IPS-NIHi7 (cell line): ENCODE measurements around the gene EFNA5.

ENCODE experiments used
- DNase-seq: peaks from one replicate; pipeline ENCODE4 v3.0.0; 2012; ENCODE audit warnings: mixed read lengths; ENCODE audit errors: extremely low spot score

Gene EFNA5

DNA sequence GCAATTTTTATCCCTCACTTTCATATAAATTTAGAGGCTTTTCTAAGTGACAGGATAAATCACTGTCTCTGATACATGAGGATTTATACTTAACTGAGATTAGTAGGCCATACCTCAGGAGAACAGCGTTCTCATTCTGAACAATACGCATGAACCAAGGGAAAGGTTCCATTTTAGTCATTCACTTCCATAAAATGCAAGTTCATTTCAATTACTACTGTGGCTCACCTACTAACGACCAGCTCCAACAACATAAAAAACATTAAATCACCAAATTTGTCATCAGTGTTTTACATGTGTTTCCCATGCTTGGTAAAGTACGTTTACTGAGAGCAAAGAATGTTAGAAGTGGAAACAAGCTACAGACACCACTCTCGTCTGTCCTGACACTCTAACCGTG lies 67.4 kb downstream of the EFNA5 start:
- no peak for DNase-seq

DNA sequence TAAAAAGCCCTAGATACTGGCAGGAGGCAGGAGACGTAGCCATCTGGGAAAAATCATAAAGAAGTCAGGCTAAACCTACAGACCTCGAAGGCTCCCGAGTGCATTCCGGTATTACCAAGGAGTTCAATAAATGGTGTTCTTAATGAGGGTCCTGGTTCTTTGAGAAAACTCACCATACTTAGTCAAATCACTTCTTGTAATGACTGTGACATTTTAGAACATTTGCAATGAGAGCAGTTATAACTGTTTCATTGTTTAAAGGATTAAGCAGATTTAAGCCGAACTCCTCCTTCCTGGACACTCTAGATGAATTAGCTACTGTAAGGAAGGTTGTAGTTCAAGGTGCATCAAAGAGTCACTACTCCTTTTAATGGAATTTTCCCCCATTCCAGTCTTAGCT lies 67.8 kb downstream of the EFNA5 start:
- no peak for DNase-seq

DNA sequence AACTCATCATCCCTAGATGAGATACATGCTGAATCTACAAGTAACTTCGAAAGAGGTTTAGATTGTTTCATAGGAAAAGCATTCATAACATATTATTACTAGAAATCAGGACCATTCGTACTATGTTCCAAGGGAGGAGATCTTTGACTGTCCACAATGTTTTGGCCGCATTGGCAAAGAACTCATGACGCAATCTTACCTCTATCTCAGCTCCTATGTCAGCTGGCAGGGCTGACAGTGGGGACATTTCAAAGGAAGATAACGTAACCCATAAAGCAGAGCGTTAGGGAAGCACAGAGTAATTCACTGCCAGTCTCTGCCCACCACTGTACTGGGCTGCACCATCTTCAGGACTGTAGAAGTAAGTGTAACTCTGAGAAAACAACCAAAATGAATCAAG lies 69.7 kb downstream of the EFNA5 start:
- DNase-seq = no peak

DNA sequence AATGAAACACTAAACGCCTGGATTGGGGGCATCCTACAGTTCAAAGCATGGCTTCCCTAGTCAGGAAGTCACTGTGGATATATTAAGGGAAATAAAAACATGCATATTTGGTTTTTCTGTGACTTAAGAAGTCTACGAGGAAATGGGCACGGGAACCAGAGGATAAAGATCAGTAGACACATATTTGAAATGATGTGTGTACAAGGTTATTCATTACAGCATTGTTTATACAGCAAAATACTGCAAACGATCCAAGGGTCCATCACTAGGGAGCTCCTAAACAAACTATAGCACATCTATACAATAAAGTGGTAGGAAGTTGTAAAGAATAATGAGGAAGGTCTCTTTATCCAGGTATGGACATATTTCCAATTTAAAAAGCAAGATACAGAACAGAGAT lies 71.8 kb downstream of the EFNA5 start:
- DNase-seq = no peak

DNA sequence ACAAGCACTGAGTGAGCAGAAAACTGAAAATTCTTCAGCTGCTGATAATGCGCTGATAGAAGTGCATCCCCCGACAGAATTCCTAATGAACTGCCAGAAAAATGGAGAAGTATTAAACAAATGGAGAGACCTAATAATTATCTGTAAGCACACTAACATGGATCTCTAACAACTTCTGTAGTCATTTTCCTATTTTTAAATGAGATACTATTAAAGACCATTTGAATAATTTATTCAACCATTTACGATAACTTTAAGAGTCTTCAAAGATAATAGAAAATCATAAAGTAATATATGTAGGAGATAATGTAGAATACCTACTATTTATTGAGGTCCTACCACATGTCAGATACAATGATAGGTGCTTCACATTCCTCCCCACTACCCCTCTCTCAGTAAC lies 72.9 kb downstream of the EFNA5 start:
- DNase-seq = no peak

DNA sequence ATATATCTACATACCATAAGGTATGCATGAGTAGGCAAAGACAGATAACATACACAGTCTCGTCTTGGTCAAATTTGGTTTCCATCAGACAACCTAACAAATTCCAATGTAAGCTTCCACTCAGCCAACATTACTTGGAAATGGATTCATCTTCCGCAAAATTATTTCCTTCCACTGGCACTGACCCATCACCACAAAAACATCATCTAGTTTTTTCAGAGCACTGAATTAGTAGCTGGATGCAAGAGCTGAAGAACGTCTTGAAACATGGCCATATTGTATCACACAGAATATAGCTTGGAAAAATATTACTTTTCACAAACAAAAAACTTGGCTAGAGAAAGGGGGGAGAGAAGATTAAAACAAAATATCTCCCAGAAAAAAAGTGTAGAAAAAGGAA lies 73.5 kb downstream of the EFNA5 start:
- no peak for DNase-seq

DNA sequence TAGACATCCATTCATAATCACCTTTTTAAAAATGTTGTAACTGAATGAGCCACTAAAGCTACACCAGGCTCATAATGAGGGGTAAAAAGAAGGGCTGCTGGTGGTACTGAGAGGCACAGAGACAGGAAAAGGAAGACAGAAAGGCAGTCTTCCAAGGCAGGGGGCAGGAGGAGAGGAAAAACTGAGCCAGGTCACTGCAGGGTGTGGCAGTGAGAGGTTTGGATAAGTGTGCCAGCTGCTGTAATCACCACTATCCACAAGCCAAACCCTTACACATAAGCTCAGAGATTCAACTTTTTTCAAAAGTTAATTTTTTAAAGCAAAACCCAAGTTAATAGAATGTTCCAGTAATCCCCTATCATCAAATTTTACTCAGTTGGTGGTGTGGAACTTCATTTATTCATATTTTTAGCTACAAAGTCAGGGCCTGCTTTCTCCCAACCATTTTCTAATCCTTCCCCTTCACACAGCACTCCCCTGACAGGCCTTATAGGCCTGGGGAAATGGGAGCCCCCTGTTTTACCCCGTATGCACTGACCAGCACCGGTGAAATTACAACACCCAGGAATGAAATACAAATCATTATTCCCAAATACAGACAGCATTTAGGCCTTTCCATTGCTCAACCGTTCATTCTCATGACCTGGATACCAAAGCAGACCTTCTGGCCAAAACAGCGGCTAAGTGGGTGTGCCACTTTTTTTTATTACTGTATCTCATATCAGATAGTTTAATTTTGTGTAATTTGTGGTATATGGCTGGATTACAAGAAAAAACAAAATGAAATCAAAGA lies 76.3 kb downstream of the EFNA5 start:
- no peak for DNase-seq

DNA sequence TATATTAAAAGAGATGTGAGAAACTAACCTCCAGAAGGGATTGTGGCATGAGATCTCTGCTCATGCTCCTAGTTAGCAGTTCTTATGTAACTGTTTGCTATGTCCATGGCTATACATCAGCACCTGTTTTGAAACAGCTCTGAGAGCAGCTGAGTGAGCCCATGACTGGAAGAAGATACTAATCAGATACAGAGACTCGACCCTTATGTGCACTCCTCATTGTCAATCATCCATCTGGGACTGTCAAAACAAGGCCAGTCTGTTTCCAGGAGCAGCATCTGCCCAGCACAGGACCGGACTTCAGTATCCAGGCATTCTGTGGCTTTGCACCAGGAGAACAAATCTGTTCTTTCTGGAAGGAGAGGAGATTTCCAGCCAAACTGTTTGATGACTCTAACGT lies 77.7 kb downstream of the EFNA5 start:
- no peak for DNase-seq

DNA sequence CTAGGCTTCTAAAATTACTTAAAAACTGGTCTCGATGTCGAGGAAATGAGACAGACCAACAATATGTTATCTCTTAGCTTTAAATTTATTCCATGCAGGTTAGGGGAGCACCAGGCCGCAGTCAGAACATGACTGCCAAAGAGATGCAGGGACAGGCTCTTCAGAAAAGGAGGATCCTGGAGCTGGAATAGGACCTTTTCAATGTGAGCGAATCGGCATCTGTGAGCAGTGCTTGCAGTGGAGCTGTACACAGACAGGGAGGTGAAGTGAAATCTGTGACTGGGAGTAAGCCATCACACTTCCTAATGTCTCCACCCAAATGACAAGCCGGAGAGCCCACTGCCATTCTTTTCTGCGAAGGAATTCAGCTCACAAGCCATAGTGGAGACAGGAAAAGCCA lies 78.2 kb downstream of the EFNA5 start:
- no peak for DNase-seq

DNA sequence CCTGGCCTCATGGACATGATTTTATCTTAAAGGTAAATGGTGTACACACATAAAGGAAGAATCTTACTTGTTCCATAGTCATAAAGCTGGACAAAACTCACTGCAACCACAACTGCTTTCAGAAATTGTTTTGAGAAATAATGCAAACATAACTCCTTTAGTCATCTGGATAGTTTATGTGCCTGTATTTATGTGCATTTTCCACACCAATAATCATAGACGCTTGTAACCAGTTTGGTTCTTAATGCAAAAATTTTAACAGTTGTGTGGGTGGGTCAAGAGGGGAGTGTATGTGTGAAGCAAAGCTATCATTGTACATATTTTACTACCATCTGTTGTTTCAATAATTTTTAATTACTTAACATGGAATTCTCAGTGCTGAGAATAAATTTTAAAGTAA lies 80.1 kb downstream of the EFNA5 start:
- no peak for DNase-seq

DNA sequence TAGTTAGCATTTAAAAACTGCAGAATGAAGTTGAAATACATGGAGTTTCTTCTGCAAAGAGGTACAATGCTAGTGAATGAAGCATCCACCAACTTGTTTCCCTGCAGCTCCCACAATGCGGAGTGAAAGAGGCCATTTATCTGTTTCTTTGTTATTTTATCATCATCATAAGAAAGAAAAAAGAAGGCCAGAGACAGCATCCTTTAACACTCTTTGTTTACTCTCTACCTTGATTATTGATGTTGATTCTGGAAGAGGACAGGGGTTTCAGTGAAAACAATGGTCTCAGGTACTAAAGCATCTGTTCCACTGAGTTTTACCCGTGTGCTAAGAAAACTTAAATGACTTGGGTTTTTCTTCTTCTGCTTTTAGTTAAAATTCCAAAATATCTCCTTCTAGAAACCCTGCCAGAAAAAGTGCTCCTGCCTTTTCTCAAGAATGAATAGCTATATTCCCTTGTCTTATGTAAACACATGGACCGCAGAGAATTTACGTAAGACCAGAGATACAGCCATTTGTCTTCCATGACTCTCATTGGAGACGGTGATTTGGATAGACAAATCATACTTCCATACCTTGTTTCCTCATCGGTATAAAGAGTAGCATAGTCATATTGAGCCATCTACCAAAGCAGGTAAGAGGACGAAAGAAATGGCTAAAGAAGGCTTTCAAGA lies 81.1 kb downstream of the EFNA5 start:
- no peak for DNase-seq

DNA sequence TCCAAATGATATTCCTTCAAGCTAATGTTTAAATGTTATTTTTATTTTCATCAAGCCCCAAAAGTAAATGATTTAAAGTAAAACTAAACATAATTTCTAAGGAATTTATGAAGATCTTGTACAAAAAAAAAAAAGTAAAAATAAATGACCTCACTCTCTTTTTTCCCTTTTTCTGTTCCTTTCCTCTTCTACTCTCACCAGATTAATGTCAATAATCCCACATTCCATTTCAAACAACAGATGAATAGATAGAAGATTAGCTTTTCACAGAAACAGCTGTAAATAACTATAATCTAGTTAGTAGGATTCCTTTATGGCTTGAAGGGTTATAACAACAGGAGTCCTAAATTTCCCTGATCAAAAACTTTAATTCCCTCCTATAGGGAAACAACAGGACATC lies 88.1 kb downstream of the EFNA5 start:
- no peak for DNase-seq

DNA sequence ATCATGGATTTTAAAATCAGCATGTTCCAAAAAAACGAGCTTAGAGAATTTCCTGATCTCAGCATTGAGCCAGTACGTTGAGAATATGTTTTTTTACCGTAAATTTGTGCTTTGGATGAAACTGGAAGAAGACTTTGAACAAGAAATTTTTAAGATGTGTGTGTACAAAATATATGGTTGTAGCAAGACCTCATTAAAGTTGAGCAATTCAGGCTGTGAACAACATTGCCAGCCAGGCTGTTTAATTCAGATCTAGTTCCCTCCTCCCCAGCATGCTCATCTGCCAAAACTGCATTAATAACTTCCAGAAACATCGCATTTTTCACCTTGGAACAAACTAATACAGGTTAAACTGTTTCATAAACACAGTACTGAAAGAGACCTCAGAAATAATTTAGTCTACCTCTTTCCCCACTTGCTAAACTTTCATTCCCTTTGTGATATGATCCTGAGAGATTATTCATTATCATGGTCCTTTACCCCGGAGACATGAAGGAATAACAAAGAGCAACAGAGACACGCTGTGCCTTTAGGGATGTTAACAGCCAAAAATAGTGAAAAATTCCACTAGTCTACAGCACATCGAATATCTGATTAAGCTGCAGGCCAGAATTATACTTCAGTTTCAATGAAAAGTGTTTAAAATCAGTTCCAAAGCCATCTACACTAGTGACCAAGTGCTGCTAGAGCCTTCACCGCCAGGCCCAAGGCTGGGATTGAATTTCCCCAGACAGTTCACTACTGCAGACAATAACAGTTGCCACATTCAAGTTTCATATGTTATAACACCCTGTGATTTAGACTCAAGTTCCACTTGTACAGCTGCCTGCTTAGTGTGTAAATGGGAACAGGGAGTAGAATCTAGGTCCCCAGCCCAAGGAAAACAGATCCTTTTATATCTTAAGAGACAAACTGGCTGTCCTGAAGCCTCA lies 89.6 kb downstream of the EFNA5 start:
- DNase-seq = no peak

DNA sequence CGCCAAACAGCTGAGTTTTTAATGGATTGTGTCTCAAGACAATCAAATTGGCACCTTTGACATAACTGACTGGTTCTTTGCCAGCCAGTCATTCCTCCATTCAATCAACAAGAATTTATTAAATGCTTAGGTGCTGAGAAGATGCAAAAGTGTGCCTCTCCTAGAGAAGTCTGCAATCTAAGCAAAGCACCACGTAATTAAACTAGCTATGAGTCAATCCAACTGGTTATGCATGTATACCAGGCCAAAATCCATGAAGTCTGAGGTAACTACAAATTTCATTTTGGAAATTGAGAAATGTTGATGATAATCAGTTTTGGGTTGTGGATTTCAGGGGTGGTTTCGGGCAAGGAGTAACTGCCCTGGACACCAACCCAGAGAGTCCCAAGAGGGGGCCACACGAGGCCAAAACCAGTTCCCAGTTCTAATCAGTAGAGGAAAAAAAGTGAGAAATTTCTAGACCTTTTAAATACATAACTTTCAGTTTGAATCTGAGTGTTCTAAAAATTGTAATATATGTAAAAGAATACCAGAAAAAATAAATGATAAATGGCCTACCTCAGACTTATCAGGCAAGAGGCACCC lies 92.6 kb downstream of the EFNA5 start:
- DNase-seq = no peak

DNA sequence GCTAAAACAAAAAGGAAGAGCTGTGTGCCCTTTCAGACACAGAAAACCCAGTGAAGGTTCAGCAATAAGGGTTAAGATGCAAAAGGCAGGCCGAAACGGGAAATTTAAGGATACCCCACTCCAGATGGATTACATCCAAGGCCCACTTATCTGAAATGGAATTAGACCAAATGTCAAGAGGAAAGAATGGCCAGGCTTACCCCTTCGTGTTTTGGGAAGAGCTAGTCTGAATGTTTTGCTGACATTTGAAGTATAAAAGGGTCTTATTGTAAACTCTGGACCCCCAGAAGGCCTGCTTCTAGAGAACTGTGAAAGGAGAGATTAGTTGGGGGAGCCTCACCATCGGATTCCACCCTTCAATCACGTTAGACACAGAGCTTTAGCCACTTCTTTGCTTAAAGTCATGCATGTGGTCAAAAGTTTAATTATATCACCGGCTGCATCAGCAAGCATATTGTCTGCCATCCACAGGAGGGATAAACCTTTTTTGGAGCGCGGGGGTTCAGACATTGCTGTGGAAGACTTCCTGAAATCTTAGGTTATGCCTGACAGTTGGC lies 93.3 kb downstream of the EFNA5 start:
- DNase-seq = no peak

DNA sequence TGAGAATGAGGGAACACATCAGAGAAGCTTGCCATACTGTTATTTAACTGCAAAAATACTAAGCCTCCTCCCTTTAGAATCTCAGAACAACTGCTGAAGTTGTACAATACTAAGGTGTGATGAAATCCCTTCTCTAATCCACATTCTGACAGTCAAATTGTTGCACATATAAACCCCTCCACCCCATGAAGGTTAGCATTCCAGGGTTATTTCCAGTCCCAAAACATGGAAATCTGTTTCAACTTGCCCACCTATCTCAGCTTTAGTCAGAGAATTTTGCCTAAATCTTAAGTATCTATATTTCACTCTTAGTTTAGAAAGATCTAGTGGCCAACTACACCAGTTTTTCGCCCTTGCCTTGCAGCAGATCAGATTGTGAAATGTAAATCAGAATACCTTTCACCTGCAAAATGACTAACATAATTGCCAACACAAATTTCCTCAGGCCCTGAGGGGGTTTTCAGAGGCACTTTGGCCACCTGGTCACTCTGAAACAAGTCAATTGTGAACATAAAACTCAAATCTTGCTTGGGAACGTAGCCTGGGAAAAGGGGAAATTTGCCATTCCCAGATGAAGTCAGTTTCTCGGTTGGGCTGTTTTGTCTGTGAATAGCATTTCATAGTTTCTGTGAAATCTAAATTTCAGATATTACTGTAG lies 93.9 kb downstream of the EFNA5 start:
- no peak for DNase-seq

DNA sequence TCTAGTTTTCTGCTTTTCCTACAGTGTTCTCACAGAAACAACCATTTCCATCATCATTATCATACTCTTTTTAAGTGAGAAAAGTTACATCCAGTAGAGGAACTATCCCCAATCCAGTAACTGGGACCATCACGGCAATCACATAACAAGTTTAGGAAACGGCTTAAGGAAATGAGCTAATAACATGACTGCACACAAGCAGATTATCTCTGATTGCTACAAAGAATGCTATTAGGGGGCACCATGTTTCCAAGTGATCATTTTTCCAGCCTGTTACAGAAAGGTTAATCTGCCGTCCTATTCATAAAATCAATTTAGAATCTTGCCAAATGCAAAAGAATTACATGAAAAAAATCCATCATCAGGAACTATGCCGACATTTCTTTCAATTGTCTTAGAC lies 94.6 kb downstream of the EFNA5 start:
- DNase-seq = no peak

DNA sequence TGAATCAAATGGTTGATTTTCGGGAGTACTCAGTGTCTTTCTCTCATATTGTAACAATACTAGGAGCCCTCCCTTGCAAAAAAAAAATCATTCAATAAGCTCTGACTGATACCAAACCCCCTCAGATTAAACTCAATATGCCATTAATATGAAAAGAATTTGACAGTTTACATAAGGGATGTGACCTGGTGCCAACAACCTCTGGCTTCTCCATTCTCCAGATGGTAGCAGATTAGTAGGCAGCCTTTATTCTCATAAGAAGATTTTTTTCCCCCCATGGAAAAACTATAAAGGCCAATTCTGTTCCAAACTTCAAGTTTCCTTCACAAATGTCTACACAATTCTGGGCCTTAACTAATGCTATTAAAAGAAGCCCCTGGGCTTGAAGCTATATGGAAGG lies 96.5 kb downstream of the EFNA5 start:
- DNase-seq = no peak

DNA sequence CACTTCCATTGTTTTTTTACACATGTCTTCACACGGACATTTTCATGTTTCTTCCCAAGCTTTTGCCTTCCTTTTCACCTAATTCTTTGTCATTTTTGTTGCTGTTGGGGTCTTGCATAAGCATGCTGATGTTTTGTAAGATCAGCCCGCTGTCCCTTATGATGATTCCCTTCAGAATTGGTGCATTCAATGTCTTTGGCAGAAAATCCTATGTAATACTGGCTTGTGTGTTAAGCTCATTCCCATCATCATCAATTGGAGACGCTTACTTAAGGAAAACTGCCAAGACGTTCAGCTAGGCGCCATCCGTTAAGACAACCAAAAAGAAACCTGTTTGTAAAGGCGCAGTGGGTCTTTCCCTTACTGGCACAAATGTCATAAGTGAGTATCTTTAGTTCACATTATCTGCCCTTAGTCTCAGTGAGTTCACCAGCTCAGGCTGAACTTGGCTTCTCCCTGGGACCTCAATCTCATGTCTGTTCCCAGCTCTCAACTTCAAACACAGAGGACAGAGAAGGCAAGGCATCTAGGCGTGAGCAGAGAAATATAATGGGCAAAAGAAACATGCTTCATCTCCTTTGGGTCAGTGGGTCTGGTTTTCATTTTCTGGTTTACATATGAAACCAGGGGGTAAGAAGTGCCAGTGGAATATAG lies 97.9 kb downstream of the EFNA5 start:
- DNase-seq = no peak

DNA sequence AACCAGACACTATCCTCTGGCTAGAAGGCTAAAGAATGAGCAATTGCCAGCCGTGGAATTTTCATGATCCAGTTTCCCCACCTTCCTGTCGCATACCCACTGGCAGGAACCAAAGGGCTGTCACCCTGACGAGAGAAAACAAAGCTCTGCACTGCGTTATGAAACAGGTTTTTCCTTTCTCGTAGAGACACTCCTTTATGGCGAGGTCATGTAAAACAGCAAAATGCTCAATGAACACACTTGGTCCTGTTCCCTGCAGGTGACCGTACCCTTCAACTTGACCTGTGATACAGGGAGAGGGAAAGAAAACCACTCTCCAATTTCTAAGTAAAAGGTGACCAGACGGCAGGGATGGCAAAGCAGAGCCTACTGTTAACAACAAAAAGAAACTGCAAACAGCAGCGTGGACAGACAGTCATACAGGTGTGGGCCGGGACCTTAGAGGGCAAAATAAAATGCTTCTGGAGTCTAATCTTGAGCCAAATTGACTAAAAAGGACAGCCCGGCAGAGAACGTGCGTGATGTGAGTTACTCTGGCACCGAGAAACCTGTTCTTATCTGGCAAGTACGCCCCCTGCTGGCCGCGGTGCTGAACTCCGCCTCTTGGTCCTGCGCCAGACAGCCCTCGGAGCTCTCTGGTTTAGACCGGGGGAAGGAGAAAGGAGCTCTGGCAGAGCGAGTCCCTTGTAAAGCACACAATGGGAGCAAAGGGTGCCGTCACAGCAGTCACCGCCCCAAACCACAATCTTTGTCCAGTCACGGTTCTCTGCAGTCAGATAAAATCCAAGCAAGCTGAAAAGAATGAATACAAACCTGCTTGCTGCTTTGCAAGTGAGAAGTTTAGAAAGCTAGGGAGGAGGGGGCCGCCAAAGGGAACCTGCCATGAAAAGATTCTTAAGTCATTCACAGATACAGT lies 98.9 kb downstream of the EFNA5 start:
- DNase-seq = peak; percentile 88
